GM21447 (cell line): ENCODE measurements around the gene NEUROD1.
"Not testable (repeated sequence)": the region's sequence is repeated elsewhere in the genome, so short reads cannot be mapped to it uniquely, and the experiment has no call there.

ENCODE experiments used
- ATAC-seq: cut with Tn5 transposase; IDR thresholded peaks from one replicate; pipeline ENCODE4 v1.9.1; 2021; ENCODE audit not compliant: unreplicated experiment

The NEUROD1 gene

DNA sequence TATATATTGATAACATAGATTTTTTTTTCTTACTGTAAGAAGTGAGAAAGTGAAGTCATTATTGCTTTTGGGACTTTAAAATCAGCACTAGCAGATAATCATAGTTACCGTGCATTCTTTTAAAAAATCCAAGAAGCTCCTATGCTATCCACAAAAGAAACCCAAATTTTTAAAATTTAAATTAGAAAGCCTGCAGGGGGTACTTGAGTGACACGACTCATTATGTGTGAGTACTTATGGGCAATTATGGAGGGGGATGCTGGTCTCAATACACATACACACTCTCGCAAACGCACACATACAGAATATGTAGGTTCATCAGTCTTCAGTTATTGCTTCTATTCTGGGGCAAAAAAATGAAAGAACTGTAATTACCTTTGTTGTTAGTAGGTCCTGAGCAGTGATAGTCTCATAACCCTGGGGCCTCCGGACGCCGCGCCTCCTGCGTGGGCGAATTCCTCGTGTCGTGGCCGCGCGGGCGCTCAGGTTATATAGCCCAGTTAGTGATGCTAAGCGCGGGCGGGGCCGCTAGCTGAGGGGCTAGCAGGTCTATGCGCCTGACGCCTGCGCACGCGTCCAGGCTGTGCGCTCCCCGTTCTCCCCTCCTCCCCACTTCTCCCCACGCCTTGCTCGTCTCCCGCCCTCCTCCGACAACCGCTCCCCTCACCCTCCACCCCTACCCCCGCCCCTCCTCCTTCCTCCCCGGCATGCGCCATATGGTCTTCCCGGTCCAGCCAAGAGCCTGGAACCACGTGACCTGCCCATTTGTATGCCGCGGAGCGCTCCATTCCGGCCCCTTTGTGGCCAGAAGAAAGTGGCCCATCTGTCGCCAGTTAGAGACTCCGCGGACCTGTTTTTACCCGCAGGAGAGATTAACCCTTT lies at the start of gene NEUROD1:
Gene NEUROD1 (minus strand): TSS at position 463 of the 882 bp plus-strand sequence. CDS start 1,657 bp downstream, outside the sequence.
- no peak for ATAC-seq

DNA sequence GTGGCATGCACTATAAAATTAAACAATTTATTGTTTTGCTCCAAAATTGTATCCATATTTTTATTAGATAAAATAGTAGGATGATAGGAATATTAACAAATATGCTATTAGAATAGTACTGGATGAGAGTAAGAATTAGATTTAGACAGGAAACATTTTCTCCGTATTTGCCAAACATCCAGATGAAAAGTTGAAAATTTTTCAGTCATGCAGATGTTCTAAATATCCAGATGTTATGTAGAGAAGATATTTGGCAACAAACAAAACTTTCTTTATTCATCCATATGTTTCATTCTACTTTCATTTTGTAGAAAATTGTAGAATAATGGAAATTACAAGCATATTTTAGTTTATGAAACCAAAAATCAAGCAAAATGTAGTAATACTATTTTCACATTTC lies 45.2 kb upstream of the NEUROD1 start:
- ATAC-seq = no peak

DNA sequence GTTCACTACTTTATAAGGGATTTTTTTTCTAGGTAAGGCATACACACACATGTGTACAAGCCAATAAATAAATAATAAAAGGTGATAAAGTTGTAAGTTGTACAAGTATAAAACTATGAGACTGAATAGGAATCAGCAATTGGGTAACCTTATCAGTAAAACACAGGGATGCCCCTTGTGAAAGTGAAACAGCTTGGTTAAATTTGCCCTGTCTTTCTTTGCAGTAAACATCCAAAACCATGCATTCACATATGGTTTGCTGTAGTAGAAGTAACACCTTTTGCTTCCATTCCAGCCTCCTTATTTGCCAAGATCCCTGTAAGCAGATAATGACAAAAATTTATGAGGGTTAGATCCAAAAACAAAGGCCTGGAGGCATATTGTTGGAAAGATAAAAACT lies 44.3 kb upstream of the NEUROD1 start:
- no peak for ATAC-seq

DNA sequence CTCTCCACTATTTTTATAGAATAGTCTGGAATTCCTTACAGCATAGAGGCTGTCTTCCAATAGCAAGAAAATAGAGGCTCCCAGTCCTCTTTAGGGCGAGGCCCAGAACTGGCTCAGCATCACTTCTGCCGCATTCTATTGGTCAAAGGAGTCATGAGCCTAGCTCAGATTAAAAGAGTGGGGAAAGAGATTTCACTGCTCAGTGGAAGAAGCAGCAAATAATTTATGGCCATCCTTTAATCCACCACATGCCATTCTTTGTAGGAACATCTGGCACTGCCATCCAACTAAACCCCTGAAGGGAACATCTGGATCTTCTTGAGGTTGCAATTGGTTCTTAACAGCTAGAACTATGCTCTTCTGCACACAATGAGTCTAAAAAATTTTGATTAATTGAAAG lies 43.4 kb upstream of the NEUROD1 start:
- no peak for ATAC-seq

DNA sequence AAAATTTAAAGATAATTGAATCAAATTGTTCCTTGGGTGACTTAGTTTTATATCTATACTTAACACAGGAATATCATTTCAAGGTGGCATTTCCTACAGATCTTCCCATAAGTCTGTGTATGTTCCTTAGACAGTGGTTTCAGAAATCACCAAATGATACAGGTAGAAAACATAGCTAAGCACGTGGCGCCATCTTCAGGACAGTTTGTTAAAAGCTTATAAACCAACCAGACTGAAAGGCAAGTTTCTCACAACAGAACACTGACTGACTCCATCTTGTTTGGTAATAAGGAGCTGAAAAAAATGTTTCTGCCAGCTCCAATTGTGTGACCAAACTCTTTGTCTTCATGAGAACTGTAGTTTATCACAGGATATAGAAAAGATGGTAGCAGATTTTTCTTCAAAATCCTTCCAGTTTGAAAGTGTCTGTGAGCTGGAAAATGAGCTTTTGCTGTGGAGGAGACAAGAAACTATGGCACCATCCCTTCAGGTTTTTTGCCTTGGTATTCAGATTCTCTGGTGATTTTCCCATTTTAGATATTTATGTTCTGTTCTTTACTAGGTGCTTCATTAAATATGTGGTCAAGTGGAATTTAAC lies 34.8 kb upstream of the NEUROD1 start:
- peak; percentile 92 for ATAC-seq

DNA sequence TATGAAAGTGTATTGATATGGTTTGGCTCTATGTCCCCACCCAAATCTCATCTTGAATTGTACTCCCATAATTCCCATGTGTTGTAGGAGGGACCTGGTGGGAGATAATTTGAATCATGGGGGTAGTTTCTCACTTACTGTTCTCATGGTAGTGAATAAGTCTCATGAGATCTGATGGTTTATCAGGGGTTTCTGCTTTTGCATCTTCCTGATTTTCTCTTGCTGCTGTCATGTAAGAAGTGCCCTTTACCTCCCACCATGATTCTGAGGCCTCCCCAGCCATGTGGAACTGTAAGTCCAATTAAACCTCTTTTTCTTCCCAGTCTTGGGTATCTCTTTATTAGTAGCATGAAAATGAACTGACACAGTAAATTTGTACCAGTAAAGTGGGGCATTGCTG lies 30.7 kb upstream of the NEUROD1 start:
- ATAC-seq = not testable (repeated sequence)

DNA sequence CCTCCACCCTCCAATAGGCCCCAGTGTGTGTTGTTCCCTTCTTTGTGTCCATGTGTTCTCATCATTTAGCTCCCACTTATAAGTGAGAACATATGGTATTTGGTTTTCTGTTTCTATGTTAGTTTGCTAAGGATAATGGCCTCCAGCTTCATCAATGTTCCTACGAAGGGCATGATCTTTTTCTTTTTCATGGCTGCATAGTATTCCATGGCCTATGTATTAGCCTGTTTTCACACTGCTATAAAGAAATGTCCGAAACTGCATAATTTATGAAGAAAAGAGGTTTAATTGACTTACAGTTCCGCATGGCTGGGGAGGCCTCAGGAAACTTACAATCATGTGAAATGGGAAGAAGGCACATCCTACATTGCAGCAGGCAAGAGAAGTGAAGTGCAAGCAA lies 22.2 kb upstream of the NEUROD1 start:
- ATAC-seq = not testable (repeated sequence)

DNA sequence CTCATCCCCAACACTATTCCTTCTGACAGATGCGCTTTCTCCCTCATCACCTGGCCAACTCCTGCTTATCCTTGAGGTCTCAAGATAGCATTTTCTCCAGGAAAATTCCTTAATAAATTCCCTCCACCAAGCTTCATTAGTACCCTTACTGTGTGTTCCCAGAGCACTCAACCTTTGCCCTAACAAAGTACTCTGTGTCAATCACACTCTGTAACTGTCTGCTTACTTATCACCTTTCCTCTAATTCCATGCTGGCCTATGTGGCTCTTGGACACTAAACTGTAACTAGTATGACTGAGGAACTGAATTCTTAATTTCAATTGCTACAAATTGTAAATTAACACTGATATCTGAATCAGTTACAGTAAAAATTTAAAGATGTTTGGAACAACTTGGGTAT lies 17.9 kb upstream of the NEUROD1 start:
- no peak for ATAC-seq

DNA sequence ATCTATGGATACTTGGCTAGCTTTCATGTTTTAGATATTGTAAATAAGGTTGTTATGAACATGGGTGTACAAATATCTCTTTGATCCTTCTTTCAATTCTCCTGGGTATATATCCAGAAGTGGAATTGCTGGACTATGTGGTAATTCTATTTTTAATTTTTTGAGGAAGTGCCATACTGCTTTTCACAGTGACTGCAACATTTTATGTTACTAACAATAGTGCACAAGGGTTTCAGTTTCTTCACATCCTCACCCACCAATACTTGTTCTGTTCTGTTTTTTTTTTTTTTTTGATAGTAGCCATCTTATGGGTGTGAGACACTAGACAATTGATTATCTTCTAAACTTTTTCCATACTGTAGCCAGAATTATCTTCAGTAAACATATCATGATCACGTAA lies 17.3 kb upstream of the NEUROD1 start:
- no peak for ATAC-seq

DNA sequence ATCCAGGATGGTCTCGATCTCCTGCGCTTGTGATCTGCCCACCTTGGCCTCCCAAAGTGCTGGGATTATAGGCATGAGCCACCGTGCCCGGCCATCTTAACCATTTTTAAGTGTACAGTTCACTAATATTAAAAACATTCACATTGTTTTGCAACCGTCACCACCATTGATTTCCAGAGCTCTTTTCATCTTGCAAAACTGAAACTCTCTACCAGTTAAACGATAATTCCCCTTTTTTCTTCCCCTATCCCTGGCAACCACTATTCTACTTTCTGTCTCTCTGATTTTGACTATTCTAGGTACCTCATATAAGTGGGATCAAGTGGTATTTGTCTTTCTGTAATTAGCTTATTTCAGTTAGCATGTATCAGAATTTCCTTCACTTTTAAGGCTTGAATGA lies 16.8 kb upstream of the NEUROD1 start:
- no peak for ATAC-seq

DNA sequence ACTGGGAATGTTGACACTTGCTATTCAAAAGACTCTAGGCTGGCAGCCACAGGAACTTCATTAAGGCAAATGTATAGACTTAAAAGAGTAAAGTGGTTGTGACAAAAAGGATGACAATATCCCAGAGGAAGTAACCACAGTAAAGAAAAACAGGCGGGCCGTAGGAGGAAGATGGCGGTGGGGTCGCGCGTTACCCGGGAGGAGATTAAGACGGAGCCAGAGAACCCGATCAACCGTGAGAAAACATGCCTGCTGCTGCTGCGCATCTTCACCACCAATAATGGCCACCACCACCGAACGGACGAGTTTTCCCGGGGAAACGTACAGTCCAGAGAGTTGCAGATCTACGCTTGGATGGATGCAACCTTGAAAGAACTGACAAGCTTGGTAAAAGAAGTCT lies 14.0 kb upstream of the NEUROD1 start:
- no peak for ATAC-seq

DNA sequence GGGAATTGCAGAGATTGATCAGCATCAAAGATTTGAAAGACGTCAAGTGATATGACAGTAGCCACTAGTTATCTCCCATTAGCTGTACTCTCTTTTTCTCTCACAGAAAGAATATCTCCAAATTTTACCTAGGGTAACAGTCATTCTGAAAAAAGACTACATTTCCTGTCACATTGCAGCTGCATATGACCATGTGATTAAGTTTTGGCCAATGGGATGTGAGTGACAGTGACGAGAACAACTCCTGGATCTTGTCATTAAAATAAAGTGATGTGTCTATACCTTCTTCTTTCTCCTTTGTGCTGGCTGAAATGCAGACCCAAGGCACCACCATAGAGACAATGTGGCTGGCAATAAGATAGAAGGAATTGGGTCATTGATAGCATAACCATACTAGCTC lies 10.5 kb upstream of the NEUROD1 start:
- no peak for ATAC-seq

DNA sequence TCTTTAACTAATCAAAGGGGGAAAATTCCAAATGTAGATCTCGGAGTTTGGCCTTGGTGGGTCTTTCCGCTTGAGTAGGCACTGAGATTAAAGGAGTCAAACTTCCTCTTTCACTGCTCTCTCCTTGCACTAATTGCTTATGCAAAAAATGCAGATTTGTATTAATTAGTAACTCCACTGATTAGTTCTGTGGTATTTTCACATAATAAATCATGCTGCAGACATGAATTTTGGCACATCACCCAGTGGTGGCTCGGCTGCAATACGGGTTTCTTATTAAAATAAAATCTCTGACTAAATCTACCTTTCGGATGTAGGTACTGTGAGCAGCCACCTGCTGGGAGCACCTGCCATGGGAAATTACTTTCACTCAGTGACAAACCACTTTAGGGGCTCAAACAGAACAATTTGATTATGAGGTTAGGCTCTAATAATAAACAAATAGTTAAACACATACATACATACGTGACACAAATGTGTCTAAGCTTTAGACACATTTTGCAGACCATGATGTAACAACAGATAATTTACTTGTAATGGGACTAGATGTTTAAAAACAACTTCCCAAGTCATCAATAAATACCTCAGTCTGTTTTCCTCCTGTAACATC lies 6.4 kb upstream of the NEUROD1 start:
- ATAC-seq = no peak

DNA sequence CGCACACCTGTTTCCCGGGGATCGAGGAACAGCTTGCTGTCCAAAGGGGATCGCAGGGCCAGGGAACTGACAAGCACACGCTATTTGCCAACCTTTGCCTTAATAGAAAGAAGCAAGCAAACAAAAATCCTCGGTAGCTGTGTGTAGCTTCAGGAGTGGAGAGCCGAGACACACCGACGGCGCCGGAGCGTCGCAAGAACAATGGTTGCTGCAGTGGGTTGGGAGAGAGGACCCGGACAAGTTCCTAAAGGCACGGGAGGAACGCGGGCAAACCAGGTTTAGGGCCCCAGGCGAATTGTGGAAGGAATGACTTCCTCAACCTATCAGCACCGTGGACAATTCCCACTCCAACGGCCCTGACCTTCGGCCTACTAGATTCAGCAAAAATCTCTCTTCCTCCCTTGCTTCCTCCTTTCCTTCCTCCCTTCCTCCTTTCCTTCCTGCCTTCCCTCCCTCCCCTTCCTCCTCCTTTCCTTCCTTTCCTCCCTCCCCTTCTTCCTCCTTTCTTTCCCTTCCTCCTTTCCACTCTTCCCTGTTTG lies 4.9 kb upstream of the NEUROD1 start:
- no peak for ATAC-seq

DNA sequence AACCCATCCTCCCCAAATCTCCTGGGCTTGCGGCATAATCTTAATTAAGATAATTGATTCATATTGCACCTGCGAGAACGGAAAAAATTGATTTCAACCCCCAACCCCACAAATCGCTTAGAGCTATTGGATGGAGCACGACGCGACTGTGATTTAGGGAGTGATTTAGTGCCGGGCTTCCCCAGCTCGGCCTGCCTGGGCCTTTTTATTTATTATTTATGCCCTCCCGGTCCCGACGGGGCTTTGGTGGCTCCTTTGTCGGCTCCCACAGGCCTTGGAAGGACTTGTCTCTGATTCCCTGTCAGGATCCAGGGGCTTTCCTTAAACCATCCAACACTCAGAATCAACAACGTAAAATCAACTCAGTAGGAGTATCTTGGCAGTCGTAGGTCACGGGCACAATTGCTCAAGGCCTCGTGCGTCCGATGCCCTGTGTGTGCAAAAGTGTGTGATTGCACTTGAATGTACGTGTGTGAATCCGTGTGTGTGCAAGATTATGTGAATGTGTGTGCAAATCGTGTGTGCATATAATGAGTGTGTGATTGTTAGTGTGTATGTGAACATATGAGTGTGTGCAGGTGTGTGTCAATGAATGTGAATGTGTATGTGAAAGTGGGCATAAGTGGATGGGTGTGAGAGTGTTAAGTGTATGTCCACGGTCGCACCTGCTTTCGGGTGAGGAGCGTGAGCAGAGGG lies 4.3 kb upstream of the NEUROD1 start:
- ATAC-seq = no peak

DNA sequence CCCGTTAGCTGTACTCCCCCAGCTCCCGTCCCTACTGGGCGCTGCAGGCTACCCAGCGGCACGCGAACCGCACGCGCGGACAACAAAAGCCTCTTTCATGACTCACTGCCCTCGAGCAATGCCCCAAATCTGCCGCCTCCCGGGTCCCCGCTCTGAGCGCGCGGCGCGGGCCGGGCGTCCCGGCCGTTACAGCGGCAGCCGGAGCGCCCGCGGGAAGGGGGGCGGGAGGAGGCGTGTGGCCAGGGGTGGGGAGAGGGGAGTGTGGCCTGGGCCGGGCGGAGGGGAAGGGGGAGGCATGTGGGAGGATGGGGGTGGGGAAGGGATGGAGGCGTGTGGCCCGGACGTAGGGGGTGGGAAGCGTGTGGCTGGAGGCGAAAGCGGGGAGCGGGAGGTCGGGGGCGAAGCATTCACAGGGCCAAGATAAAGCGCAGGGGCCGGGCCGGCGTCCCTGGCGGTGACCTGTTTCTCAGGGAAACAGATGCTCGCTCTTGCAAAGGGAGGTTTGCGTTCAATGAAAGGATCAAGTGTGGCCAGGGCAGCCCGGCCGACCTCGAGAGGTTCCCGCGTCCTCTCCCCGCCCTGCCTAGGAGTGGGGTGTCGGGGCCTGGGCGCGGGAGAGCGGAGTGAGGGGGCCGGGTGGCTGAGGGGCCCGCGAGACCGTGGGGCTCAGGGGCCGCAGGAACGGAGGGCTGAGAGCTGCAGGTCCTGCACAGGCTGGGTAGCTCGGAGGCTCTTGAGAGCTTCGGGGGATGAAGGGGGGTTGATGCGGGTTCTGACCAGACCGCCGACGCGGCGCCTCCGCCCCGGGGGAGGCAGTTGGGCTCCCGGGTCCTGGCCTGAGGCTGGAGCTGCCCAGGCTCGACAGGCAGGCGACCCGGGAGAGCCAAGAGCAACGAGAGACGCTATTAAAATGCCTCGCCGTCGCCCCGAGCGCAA lies 3.5 kb upstream of the NEUROD1 start:
- ATAC-seq = no peak

DNA sequence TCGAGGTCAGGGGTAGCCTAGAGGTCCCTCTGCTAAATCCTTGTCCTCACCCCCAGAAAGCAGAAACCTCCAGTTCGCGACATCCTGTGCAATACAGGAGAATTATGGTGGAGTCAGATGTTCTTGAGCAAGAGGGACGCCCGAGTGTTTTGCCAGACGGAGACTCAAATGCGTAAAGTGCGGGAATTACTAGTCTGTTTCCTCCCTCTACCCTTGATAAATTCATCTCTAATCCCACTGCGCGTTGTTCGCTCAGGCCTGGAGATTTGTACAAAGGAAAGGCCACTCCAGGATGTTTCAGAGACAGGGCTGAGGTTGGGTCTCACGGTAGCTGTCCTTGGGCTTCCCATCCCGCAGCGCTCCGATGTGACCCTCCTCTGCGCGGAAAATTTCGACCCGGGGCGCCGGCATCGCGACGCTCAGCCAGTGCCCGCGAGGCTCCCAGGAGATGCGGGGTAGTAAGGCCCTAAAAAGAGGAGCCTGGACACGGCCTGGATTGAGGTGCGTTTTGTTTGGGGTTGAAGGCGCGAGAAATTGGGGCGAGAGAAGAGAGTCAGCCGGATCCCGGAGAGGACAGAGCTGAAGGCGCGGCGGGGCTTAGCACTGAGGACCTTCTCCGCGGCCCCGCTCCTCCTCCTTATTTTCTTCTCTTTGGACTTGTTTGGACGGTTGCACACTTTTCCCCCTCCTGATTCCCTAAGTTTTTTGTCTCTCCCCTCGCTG lies 2.6 kb upstream of the NEUROD1 start:
- ATAC-seq = no peak

DNA sequence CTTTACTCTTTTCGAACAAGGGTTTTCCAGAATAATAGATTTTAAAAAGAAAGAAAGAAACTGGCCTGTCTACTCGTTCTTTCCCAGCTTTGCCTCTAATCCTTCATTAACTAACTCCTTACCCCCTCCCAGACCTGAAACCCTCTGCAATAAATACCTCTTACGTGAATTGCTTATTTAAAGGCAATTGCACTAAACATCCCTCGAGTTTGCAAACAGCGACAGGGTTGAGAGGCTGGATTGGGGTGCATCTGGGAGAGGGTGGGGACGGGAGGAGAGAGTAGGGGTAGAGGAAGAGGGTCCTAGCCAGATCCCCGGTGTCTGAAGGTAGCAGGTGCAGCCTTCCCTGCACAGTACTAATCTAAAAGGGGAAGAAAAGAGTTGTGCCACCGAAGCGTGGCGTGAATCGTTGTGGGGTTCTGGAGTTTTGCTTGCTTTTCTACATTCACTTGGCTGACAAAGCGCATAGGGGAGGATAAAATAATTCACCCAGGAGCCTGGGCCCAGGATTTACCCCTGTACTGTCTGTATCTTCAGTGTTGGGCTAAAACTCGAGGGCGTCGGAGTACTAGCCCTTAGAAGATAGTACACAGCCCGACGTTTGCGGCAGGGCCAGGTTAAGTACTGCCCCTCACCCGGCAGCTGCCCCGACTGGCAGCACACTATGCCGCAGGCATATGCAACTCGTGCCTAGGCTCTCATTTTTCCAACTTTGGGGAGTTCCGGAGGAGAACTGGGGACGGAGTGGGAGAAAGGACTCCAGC lies 1.9 kb upstream of the NEUROD1 start:
- ATAC-seq = no peak
